Measurements from ENCODE around the gene CDK2AP2.

The CDK2AP2 gene

GRCh38 chr11:67528376-67528775 is 20.4 kb upstream of the CDK2AP2 start:
- no peak for DNase-seq (ENCODE audit: low spot score)
- no peak for TF ChIP-seq CTCF (IDR thresholded peaks at IDR 0.05; ENCODE audit: borderline replicate concordance, control extremely low read depth, extremely low read depth, insufficient read depth, missing control alignments)
- in situ Hi-C loops (cut with MboI; ENCODE audit: low sequenced_read_pairs, unreplicated experiment) = no loop called here

- in situ Hi-C loops (cut with MboI; ENCODE audit: low sequenced_read_pairs, unreplicated experiment) = no loop called here
- no peak for DNase-seq (ENCODE audit: low spot score)
- no peak for TF ChIP-seq CTCF (IDR thresholded peaks at IDR 0.05; ENCODE audit: borderline replicate concordance, control extremely low read depth, extremely low read depth, insufficient read depth, missing control alignments)
These were observed 17.5 kb upstream of the CDK2AP2 start for GRCh38 chr11:67525275-67525976.

- in situ Hi-C loops (cut with MboI; ENCODE audit: low sequenced_read_pairs, unreplicated experiment) = no loop called here
- no peak for TF ChIP-seq CTCF (IDR thresholded peaks at IDR 0.05; ENCODE audit: borderline replicate concordance, control extremely low read depth, extremely low read depth, insufficient read depth, missing control alignments)
- peak; percentile 20 for DNase-seq (ENCODE audit: low spot score)
These were observed 16.5 kb upstream of the CDK2AP2 start for GRCh38 chr11:67524480-67524808.

- peak; percentile 26 for DNase-seq (ENCODE audit: low spot score)
- TF ChIP-seq CTCF (IDR thresholded peaks at IDR 0.05; ENCODE audit: borderline replicate concordance, control extremely low read depth, extremely low read depth, insufficient read depth, missing control alignments) = no peak
- in situ Hi-C loops (cut with MboI; ENCODE audit: low sequenced_read_pairs, unreplicated experiment) = no loop called here
These were observed 15.9 kb upstream of the CDK2AP2 start for GRCh38 chr11:67523556-67524479.

- in situ Hi-C loops (cut with MboI; ENCODE audit: low sequenced_read_pairs, unreplicated experiment) = no loop called here
- no peak for DNase-seq (ENCODE audit: low spot score)
- no peak for TF ChIP-seq CTCF (IDR thresholded peaks at IDR 0.05; ENCODE audit: borderline replicate concordance, control extremely low read depth, extremely low read depth, insufficient read depth, missing control alignments)
These were observed 15.0 kb upstream of the CDK2AP2 start, which contains the start of gene CABP2 for GRCh38 chr11:67522844-67523555. CABP2 (minus strand) TSS chr11:67523446; CDS start chr11:67523326, 120 bp downstream.

- no peak for DNase-seq (ENCODE audit: low spot score)
- no peak for TF ChIP-seq CTCF (IDR thresholded peaks at IDR 0.05; ENCODE audit: borderline replicate concordance, control extremely low read depth, extremely low read depth, insufficient read depth, missing control alignments)
- in situ Hi-C loops (cut with MboI; ENCODE audit: low sequenced_read_pairs, unreplicated experiment) = no loop called here
These were observed 14.4 kb upstream of the CDK2AP2 start for GRCh38 chr11:67522338-67522737.
